Subcutaneous abdominal adipose tissue (tissue), 5 donors: ENCODE measurements around the gene DCP1B.

Source experiments
- H3K27ac ChIP-seq: one replicate; pipeline ENCODE4 v1.7.0; 2013; ENCODE audit warnings: low read depth, mild to moderate bottlenecking, inconsistent platforms, low read length, moderate library complexity
- H3K27me3 ChIP-seq, 5 donors: one replicate each; pipeline ENCODE4 v1.7.0; 2013; ENCODE audit warnings: low read length in 5 of 5, inconsistent platforms in 1 of 5; ENCODE audit not compliant: control insufficient read depth in 5 of 5, insufficient read depth in 4 of 5
- H3K36me3 ChIP-seq, 5 donors: one replicate each; pipeline ENCODE4 v1.7.0; 2013; ENCODE audit warnings: low read length in 5 of 5; ENCODE audit not compliant: control insufficient read depth in 5 of 5, insufficient read depth in 5 of 5
- H3K4me1 ChIP-seq, 5 donors: one replicate each; pipeline ENCODE4 v1.7.0; 2013; ENCODE audit warnings: low read length in 5 of 5, mild to moderate bottlenecking in 3 of 5, moderate library complexity in 1 of 5; ENCODE audit not compliant: control insufficient read depth in 5 of 5, insufficient read depth in 5 of 5
- H3K4me3 ChIP-seq, 5 donors: one replicate each; pipeline ENCODE4 v1.7.0; 2013; ENCODE audit warnings: low read length in 5 of 5, low read depth in 1 of 5
- H3K9ac ChIP-seq, 5 donors: one replicate each; pipeline ENCODE4 v1.7.0; 2013; ENCODE audit warnings: low read length in 5 of 5, mild to moderate bottlenecking in 4 of 5, moderate library complexity in 3 of 5
- H3K9me3 ChIP-seq, 5 donors: one replicate each; pipeline ENCODE4 v1.7.0; 2013; ENCODE audit warnings: low read length in 5 of 5; ENCODE audit not compliant: control insufficient read depth in 5 of 5
- donor health status: healthy.
- donor health status: healthy.
- donor health status: healthy.
- donor health status: healthy.
- donor health status: healthy.

Gene DCP1B

GRCh38 chr12:1924996-1925683, 79.1 kb downstream of the DCP1B start:
- Histone ChIP-seq H3K36me3 (no peaks in the 10 kb centered on the region), H3K27me3 (peaks cover 0 to 4% (median 2%) of the 10 kb centered on the region in 5 donors), H3K4me3 (no peak overlapping the region), H3K4me1 (peaks cover 0 to 29% (median 22%) of the 10 kb centered on the region in 5 donors), H3K9ac (no peak overlapping the region), H3K9me3 (no peaks in the 10 kb centered on the region), H3K27ac (no peak overlapping the region)

DNA sequence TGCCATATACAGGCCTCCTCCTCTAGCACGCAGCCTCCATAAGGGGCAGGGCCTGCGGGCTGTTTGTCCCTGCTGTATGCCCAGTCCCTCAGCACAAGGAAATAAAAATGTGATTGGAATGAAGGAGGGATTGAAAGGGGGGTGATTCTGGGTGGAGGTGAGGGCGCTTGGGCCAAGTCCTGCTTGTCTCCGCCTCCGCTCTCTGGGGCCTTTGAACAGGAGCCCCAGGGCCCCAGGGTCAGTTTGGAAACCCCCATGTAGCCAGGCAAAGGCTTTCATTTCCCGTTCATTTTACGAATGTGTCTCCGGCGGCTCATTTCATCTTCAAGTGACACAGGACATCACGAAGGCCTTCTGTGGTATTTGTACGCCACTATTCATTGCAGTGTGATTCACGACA, 81.3 kb downstream of the DCP1B start:
- no peaks in the 10 kb centered on the region for H3K9me3 ChIP-seq
- H3K27ac ChIP-seq, result no peak overlapping the region
- H3K4me3 ChIP-seq, result no peak overlapping the region
- no peaks in the 10 kb centered on the region for H3K36me3 ChIP-seq
- H3K4me1 ChIP-seq, result peaks cover 0 to 20% (median 16%) of the 10 kb centered on the region in 5 donors
- no peak overlapping the region for H3K9ac ChIP-seq
- peaks cover 0 to 4% (median 2%) of the 10 kb centered on the region in 5 donors for H3K27me3 ChIP-seq

- no peak overlapping the region for H3K9ac ChIP-seq
- no peak overlapping the region for H3K27ac ChIP-seq
- no peaks in the 10 kb centered on the region for H3K36me3 ChIP-seq
- no peak overlapping the region for H3K4me3 ChIP-seq
- peaks cover 0 to 7% (median 3%) of the 10 kb centered on the region in 5 donors for H3K27me3 ChIP-seq
- peaks cover 0 to 19% (median 11%) of the 10 kb centered on the region in 5 donors for H3K4me1 ChIP-seq
- no peaks in the 10 kb centered on the region for H3K9me3 ChIP-seq
Measured at GRCh38 chr12:1922075-1922709, 82.1 kb downstream of the DCP1B start.

GRCh38 chr12:1920971-1921370, 83.3 kb downstream of the DCP1B start:
- H3K27ac ChIP-seq, result no peak overlapping the region
- H3K36me3 ChIP-seq, result no peaks in the 10 kb centered on the region
- peaks cover 0 to 20% (median 11%) of the 10 kb centered on the region in 5 donors for H3K4me1 ChIP-seq
- no peak overlapping the region for H3K4me3 ChIP-seq
- H3K9me3 ChIP-seq, result no peaks in the 10 kb centered on the region
- H3K9ac ChIP-seq, result no peak overlapping the region
- peaks cover 0 to 9% (median 3%) of the 10 kb centered on the region in 5 donors for H3K27me3 ChIP-seq

- no peak overlapping the region for H3K27ac ChIP-seq
Measured at GRCh38 chr12:1920436-1920835, 83.8 kb downstream of the DCP1B start.

GRCh38 chr12:1919763-1920162, 84.5 kb downstream of the DCP1B start:
- H3K36me3 ChIP-seq, result no peaks in the 10 kb centered on the region
- no peaks in the 10 kb centered on the region for H3K9me3 ChIP-seq
- peaks cover 0 to 20% (median 8%) of the 10 kb centered on the region in 5 donors for H3K4me1 ChIP-seq
- no peak overlapping the region for H3K27ac ChIP-seq
- peaks cover 0 to 12% (median 0%) of the 10 kb centered on the region in 5 donors for H3K27me3 ChIP-seq
- H3K4me3 ChIP-seq, result no peak overlapping the region
- H3K9ac ChIP-seq, result no peak overlapping the region

More at GRCh38 chr12:1920436-1920835, 83.8 kb downstream of the DCP1B start:
- H3K27me3 ChIP-seq, result peaks cover 0 to 10% (median 3%) of the 10 kb centered on the region in 5 donors
- H3K4me1 ChIP-seq, result peaks cover 0 to 20% (median 11%) of the 10 kb centered on the region in 5 donors
- H3K9ac ChIP-seq, result no peak overlapping the region
- no peaks in the 10 kb centered on the region for H3K36me3 ChIP-seq
- H3K9me3 ChIP-seq, result no peaks in the 10 kb centered on the region
- no peak overlapping the region for H3K4me3 ChIP-seq

DNA sequence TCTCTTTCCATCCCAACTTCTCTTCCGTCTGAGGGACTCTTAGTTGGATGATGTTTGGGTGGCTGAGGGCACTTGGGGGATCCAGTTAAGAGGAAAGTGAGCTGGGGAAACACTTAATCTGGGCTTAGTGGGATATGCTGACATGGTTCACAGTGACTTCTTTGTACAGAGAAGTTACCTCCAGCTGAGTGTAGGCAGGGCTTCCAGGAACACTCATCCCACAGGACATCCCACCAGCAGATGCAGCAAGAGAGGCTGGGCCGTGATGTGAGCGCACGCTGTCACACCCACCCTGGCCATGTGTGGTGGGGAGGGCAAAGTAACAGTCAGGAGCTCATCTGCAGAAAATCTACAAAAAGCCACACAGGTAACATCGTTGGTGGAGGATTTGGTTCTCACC, 85.0 kb downstream of the DCP1B start:
- peaks cover 0 to 12% (median 0%) of the 10 kb centered on the region in 5 donors for H3K27me3 ChIP-seq
- no peak overlapping the region for H3K27ac ChIP-seq
- no peak overlapping the region for H3K9ac ChIP-seq
- H3K36me3 ChIP-seq, result no peaks in the 10 kb centered on the region
- H3K4me3 ChIP-seq, result no peak overlapping the region
- peaks cover 0 to 17% (median 4%) of the 10 kb centered on the region in 5 donors for H3K4me1 ChIP-seq
- H3K9me3 ChIP-seq, result no peaks in the 10 kb centered on the region

DNA sequence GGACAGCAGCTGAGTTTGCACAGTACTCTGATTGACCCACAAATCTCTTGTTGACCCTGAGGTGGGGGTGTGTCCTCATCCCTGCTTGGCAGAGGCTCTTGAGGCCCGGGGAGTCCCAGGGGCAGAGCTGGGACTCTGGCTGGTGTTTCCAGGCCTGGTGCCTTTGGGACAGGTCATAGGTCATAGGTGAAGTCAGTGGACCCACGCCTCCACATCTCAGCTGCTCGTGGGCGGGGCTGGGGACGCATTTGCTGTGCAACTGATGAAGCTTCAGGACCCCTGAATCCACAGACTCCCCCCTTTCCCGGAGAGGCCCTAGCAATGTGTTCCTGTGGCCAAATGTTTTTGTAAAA, 85.4 kb downstream of the DCP1B start:
- Histone ChIP-seq H3K4me3 (peak overlapping the region; percentile 17 to 60 (median 48)), H3K27me3 (peaks cover 0 to 12% (median 0%) of the 10 kb centered on the region in 5 donors), H3K36me3 (no peaks in the 10 kb centered on the region), H3K4me1 (peaks cover 0 to 17% (median 3%) of the 10 kb centered on the region in 5 donors), H3K9ac (peak overlapping the region in 2 of 5 donors; percentile 67 to 68), H3K27ac (peak overlapping the region; percentile 11), H3K9me3 (no peaks in the 10 kb centered on the region)

DNA sequence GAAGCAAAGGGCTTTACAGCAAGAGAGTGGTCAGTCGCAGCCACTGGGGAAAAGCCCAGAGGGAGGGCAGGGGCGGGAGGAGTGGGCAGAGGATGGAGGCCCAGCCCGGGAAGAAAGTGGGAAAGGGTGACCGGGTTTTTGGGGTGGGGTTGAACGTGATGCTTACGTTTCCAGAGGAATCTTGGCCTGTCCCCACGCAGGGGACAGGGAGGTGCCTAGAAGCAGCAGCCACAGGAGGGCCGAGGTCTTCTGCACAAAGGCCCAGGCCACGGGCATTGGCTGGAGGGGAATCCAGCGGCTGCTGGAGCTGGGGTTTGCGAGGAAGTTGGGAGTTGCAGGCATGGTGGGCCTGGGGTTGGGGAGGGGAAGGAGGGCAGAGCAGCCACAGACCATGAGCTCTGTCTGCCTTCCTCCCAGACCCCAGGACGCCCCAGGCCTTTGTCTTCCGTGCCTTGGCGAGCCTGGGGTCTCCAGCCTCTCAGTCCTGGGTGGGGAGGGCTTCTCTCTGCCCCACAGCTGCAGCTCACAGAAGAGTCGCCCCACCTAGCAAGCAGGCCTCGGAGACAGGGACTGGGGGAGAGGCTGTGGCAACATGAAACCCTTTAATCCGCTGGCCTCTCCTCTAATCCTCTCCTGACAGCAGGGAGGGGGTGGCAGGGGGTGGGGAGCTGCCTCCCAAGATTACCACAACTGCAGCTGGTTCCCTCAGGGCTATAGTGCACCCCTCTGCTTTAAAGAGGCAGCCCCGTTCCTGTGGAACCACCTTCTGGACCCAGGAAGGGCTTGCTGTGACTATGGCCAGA, 86.0 kb downstream of the DCP1B start, which contains the start of gene CACNA2D4:
TSS of gene CACNA2D4 (minus strand) at position 572 of the 803 bp plus-strand sequence. CDS start at position 393, 179 bp downstream.
- Histone ChIP-seq H3K4me1 (peaks cover 0 to 17% (median 3%) of the 10 kb centered on the region in 5 donors), H3K27ac (peak within 1 kb of the TSS; percentile 11)

More for the DNA sequence above, 86.0 kb downstream of the DCP1B start, which contains the start of gene CACNA2D4:
- H3K27me3 ChIP-seq, result peaks cover 0 to 12% (median 0%) of the 10 kb centered on the region in 5 donors
- peak within 1 kb of the TSS; percentile 19 to 65 (median 57) for H3K4me3 ChIP-seq
- H3K9me3 ChIP-seq, result no peaks in the 10 kb centered on the region
- peak within 1 kb of the TSS in 4 of 5 donors; percentile 24 to 68 (median 66) for H3K9ac ChIP-seq
- H3K36me3 ChIP-seq, result no peaks in the 10 kb centered on the region
